ENCODE data around the gene CELSR3. TPM values are rescaled to one million over a fixed set of nuclear protein-coding genes. Genes with fewer than 3 reads are reported as not detected.
A peak's percentile ranks its signal among the peaks of the same experiment; 100 is the strongest.

The CELSR3 gene
- 1.2 and 1.4 TPM in 2 replicates for total RNA-seq

DNA sequence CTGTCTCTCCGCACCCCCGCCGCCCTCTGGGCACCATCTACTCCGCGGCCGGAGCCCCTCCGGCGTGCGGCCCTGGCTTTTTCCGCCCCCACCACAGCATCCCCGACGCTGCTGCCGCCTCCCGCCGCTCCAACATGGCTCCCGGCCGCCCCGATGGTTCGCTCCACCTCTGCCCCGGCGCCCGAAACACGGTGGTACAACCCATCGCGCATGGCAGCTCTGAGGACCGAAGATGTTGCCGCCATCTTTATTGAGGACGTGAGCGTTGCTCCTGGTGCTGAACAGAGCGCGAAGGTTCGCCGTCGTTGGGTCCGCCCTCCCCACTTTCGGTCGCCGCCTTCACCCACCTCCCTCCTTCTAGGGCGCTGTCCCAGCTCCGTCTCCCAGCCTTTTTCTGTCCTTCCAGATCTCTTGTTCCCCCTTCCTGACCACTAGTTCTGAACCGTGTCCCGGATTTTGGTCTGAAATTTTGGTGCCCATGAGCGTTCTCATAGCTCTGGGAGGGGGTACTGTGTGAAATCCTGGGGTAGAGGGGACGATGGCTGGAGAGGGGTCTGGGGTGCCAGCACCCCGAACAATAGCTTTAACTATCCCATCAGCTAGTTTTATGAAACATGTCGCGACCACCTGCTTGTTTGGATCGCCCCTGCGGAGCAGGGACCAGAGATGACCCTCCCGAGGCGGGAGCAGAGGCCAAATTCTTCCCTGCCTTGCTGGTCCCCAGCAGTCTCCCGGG is at the start of gene CELSR3:
Gene CELSR3, minus strand, starts transcription at position 134 of the 736 bp plus-strand sequence. CDS start 252 bp downstream, outside the sequence.
- peaks cover 18% of the 10 kb centered on the region for H3K4me1 ChIP-seq (ENCODE audit: insufficient read depth, low read length)
- peak; percentile 98 for DNase-seq (ENCODE audit: insufficient read length, low spot score, missing footprints)
- peak within 1 kb of the TSS; percentile 85 for H3K4me3 ChIP-seq (ENCODE audit: insufficient read depth, low read length)
- no peaks in the 10 kb centered on the region for H3K36me3 ChIP-seq (ENCODE audit: insufficient read depth, low read length)
- H3K27me3 ChIP-seq (ENCODE audit: insufficient read depth, low read length): no peaks in the 10 kb centered on the region
- TF ChIP-seq, protein P1, sequence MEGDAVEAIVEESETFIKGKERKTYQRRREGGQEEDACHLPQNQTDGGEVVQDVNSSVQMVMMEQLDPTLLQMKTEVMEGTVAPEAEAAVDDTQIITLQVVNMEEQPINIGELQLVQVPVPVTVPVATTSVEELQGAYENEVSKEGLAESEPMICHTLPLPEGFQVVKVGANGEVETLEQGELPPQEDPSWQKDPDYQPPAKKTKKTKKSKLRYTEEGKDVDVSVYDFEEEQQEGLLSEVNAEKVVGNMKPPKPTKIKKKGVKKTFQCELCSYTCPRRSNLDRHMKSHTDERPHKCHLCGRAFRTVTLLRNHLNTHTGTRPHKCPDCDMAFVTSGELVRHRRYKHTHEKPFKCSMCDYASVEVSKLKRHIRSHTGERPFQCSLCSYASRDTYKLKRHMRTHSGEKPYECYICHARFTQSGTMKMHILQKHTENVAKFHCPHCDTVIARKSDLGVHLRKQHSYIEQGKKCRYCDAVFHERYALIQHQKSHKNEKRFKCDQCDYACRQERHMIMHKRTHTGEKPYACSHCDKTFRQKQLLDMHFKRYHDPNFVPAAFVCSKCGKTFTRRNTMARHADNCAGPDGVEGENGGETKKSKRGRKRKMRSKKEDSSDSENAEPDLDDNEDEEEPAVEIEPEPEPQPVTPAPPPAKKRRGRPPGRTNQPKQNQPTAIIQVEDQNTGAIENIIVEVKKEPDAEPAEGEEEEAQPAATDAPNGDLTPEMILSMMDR (IDR thresholded peaks at IDR 0.05; ENCODE audit: extremely low read depth, low read depth, low read length): no peak
- H3K4me2 ChIP-seq (ENCODE audit: insufficient read depth, low read length): peak within 1 kb of the TSS; percentile 99
- H2AFZ ChIP-seq (ENCODE audit: low read length): peak within 1 kb of the TSS; percentile 92
- peaks cover 6% of the 10 kb centered on the region for H4K20me1 ChIP-seq (ENCODE audit: insufficient read depth, low read length)
- no peaks in the 10 kb centered on the region for H3K79me2 ChIP-seq (ENCODE audit: insufficient read depth, low read length)
- H3K27ac ChIP-seq (ENCODE audit: low read depth, low read length): peak within 1 kb of the TSS; percentile 99
- no peaks in the 10 kb centered on the region for H3K9me3 ChIP-seq (ENCODE audit: low read depth, low read length)

DNA sequence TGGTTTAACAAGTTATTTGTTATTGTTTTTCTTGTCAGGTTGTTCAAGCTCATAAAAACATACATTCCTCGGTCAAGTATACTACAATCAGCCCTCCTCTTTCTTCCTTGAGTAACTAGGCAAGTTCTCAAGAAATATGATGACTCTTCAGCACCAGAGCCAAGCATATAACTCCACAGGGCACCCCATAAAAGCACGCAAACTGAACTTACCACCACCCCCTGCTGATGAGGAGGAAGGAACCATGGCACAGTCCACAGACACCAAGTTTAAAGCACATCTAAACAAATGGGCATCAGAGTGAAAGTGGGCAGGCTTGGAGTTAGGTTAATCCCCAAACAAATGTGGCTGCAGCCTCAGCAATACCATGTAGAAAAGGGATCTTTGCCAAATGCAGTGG is 49.0 kb upstream of the CELSR3 start:
- no peaks in the 10 kb centered on the region for H3K9me3 ChIP-seq (ENCODE audit: low read depth, low read length)
- no peak overlapping the region for H2AFZ ChIP-seq (ENCODE audit: low read length)
- peaks cover 48% of the 10 kb centered on the region for H3K36me3 ChIP-seq (ENCODE audit: insufficient read depth, low read length)
- TF ChIP-seq, protein P1 (IDR thresholded peaks at IDR 0.05; ENCODE audit: extremely low read depth, low read depth, low read length): no peak
- H3K27ac ChIP-seq (ENCODE audit: low read depth, low read length): no peak overlapping the region
- DNase-seq (ENCODE audit: insufficient read length, low spot score, missing footprints): peak; percentile 67
- no peaks in the 10 kb centered on the region for H3K27me3 ChIP-seq (ENCODE audit: insufficient read depth, low read length)
- H3K79me2 ChIP-seq (ENCODE audit: insufficient read depth, low read length): peaks cover 90% of the 10 kb centered on the region
- no peak overlapping the region for H3K4me3 ChIP-seq (ENCODE audit: insufficient read depth, low read length)
- no peak overlapping the region for H3K4me2 ChIP-seq (ENCODE audit: insufficient read depth, low read length)
- H3K4me1 ChIP-seq (ENCODE audit: insufficient read depth, low read length): peaks cover 27% of the 10 kb centered on the region
- H4K20me1 ChIP-seq (ENCODE audit: insufficient read depth, low read length): peaks cover 72% of the 10 kb centered on the region

- peak overlapping the region; percentile 2 for H3K4me3 ChIP-seq (ENCODE audit: insufficient read depth, low read length)
- peaks cover 16% of the 10 kb centered on the region for H3K4me1 ChIP-seq (ENCODE audit: insufficient read depth, low read length)
- peak overlapping the region; percentile 21 for H3K4me2 ChIP-seq (ENCODE audit: insufficient read depth, low read length)
- H2AFZ ChIP-seq (ENCODE audit: low read length): no peak overlapping the region
- DNase-seq (ENCODE audit: insufficient read length, low spot score, missing footprints): no peak
- TF ChIP-seq, protein P1 (IDR thresholded peaks at IDR 0.05; ENCODE audit: extremely low read depth, low read depth, low read length): no peak
- peaks cover 46% of the 10 kb centered on the region for H3K36me3 ChIP-seq (ENCODE audit: insufficient read depth, low read length)
- peaks cover 76% of the 10 kb centered on the region for H4K20me1 ChIP-seq (ENCODE audit: insufficient read depth, low read length)
- H3K79me2 ChIP-seq (ENCODE audit: insufficient read depth, low read length): peaks cover 89% of the 10 kb centered on the region
- H3K27ac ChIP-seq (ENCODE audit: low read depth, low read length): peak overlapping the region; percentile 65
- no peaks in the 10 kb centered on the region for H3K27me3 ChIP-seq (ENCODE audit: insufficient read depth, low read length)
- H3K9me3 ChIP-seq (ENCODE audit: low read depth, low read length): no peaks in the 10 kb centered on the region
Measured at GRCh38 chr3:48709051-48709461, 46.4 kb upstream of the CELSR3 start.

DNA sequence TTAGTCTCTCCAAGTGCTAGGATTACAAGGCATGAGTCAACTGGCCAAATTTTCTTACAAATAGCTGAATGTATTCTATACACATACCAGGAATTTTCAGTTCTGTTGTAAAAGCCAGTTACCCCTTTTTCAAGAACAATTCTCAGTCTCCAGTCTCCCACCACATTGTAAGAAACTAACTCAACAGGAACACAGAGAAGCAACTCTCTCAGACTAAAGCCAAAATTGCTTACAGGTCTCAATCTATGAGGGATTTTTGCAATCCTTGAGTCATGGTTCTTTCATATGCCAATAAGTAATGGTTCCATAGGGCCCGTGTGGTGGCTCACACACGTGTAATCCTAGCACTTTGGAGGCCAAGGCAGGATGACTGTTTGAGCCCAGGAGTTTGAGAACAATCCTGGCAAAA is 45.8 kb upstream of the CELSR3 start:
- peaks cover 88% of the 10 kb centered on the region for H3K79me2 ChIP-seq (ENCODE audit: insufficient read depth, low read length)
- peaks cover 45% of the 10 kb centered on the region for H3K36me3 ChIP-seq (ENCODE audit: insufficient read depth, low read length)
- H3K9me3 ChIP-seq (ENCODE audit: low read depth, low read length): no peaks in the 10 kb centered on the region
- peak; percentile 77 for DNase-seq (ENCODE audit: insufficient read length, low spot score, missing footprints)
- H3K27me3 ChIP-seq (ENCODE audit: insufficient read depth, low read length): no peaks in the 10 kb centered on the region
- peak overlapping the region; percentile 65 for H3K27ac ChIP-seq (ENCODE audit: low read depth, low read length)
- H2AFZ ChIP-seq (ENCODE audit: low read length): no peak overlapping the region
- peak overlapping the region; percentile 2 for H3K4me3 ChIP-seq (ENCODE audit: insufficient read depth, low read length)
- peaks cover 16% of the 10 kb centered on the region for H3K4me1 ChIP-seq (ENCODE audit: insufficient read depth, low read length)
- TF ChIP-seq, protein P1 (IDR thresholded peaks at IDR 0.05; ENCODE audit: extremely low read depth, low read depth, low read length): no peak
- H4K20me1 ChIP-seq (ENCODE audit: insufficient read depth, low read length): peaks cover 79% of the 10 kb centered on the region
- peak overlapping the region; percentile 21 for H3K4me2 ChIP-seq (ENCODE audit: insufficient read depth, low read length)
